DOHH2 (cell line): ENCODE measurements around the gene FSCN2.

Experiments
- H3F3A ChIP-seq: fragments of 200-600 bp; sonication (generic), shearing (Covaris generic); 2 replicates; pipeline ENCODE4 v1.6.0; 2016; ENCODE audit warnings: antibody characterized with exemption, mild to moderate bottlenecking; ENCODE audit not compliant: control insufficient read depth, insufficient read depth
- H3K27ac ChIP-seq: fragments of 200-600 bp; sonication (generic); 2 replicates; pipeline ENCODE4 v1.5.1; 2014; ENCODE audit warnings: low read depth, mild to moderate bottlenecking, low read length, moderate library complexity
- H3K27me3 ChIP-seq: fragments of 200-600 bp; sonication (generic); 2 replicates; pipeline ENCODE4 v1.6.1; 2014; ENCODE audit warnings: mild to moderate bottlenecking, low read length, mixed read lengths; ENCODE audit not compliant: control insufficient read depth
- H3K36me3 ChIP-seq: fragments of 200-600 bp; sonication (generic); 2 replicates; pipeline ENCODE4 v1.6.1; 2014; ENCODE audit warnings: mild to moderate bottlenecking, low read length, moderate library complexity, mixed read lengths; ENCODE audit not compliant: control insufficient read depth
- H3K4me1 ChIP-seq: fragments of 200-600 bp; sonication (generic); 2 replicates; pipeline ENCODE4 v1.6.1; 2014; ENCODE audit warnings: mild to moderate bottlenecking, low read length, mixed read lengths; ENCODE audit not compliant: control insufficient read depth
- H3K4me2 ChIP-seq: fragments of 200-600 bp; sonication (generic); 2 replicates; pipeline ENCODE4 v1.6.0; 2014; ENCODE audit warnings: mild to moderate bottlenecking, low read length, moderate library complexity
- H3K4me3 ChIP-seq: fragments of 200-600 bp; sonication (generic); 2 replicates; pipeline ENCODE4 v1.5.1; 2014; ENCODE audit warnings: mild to moderate bottlenecking, low read length, mixed read lengths
- H3K79me2 ChIP-seq: fragments of 200-600 bp; sonication (generic); 2 replicates; pipeline ENCODE4 v1.6.1; 2014; ENCODE audit warnings: mild to moderate bottlenecking, low read length, mixed read lengths; ENCODE audit not compliant: control insufficient read depth
- H3K9me2 ChIP-seq: fragments of 200-600 bp; sonication (generic); replicated peaks from 2 replicates; pipeline ENCODE4 v1.6.1; 2014; ENCODE audit warnings: mild to moderate bottlenecking, low read length, mixed read lengths; ENCODE audit not compliant: control insufficient read depth
- H3K9me3 ChIP-seq: fragments of 200-600 bp; sonication (generic); 2 replicates; pipeline ENCODE4 v1.6.1; 2014; ENCODE audit warnings: antibody characterized with exemption, low read length, mixed read lengths; ENCODE audit not compliant: control insufficient read depth, insufficient read depth
- H4K20me1 ChIP-seq: fragments of 200-600 bp; sonication (generic); 2 replicates; pipeline ENCODE4 v1.6.0; 2014; ENCODE audit warnings: low read depth, mild to moderate bottlenecking, antibody characterized with exemption, low read length, moderate library complexity; ENCODE audit not compliant: control insufficient read depth, insufficient read depth
- CTCF ChIP-seq: fragments of 200-600 bp; sonication (generic); IDR thresholded peaks from one replicate; pipeline ENCODE4 v1.5.1; 2014; ENCODE audit warnings: antibody characterized with exemption, mild to moderate bottlenecking, low read depth, low read length; ENCODE audit not compliant: poor library complexity, severe bottlenecking
- EZH2phosphoT487 ChIP-seq: fragments of 200-600 bp; sonication (generic); IDR thresholded peaks from 2 replicates; pipeline ENCODE4 v1.6.1; 2017; ENCODE audit warnings: borderline replicate concordance, mild to moderate bottlenecking, antibody characterized with exemption, low read length, moderate library complexity, mixed read lengths

FSCN2 gene

DNA sequence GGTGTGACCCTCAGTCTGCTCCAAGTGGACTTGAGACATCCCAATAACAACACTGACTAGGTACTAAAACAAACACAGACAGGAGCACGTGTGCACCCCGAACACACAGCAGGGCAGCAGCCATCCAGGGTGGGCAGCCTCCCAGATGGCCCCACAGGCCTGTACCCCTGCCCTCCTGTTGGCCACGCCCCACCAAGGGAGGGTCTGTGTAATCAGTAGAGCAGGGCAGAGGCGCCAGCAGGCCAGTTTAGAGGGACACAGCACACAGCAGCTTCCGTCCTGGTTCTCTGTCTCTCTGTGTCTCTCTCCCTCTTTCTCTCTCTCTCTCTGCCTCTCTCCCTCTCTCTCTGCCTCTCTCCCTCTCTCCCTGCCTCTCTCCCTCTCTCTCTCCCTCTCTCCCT lies 37.0 kb upstream of the FSCN2 start:
- Histone ChIP-seq H3K27ac (no peak overlapping the region), H3K9me2 (no peaks in the 10 kb centered on the region), H3K27me3 (peaks cover 22% of the 10 kb centered on the region), H3K36me3 (no peaks in the 10 kb centered on the region), H3K79me2 (no peaks in the 10 kb centered on the region), H3K4me2 (no peak overlapping the region), H3F3A (no peaks in the 10 kb centered on the region), H3K4me1 (peaks cover 12% of the 10 kb centered on the region), H3K4me3 (no peak overlapping the region), H3K9me3 (no peaks in the 10 kb centered on the region), H4K20me1 (no peaks in the 10 kb centered on the region)
- TF ChIP-seq EZH2phosphoT487 (no peak), CTCF (no peak)

DNA sequence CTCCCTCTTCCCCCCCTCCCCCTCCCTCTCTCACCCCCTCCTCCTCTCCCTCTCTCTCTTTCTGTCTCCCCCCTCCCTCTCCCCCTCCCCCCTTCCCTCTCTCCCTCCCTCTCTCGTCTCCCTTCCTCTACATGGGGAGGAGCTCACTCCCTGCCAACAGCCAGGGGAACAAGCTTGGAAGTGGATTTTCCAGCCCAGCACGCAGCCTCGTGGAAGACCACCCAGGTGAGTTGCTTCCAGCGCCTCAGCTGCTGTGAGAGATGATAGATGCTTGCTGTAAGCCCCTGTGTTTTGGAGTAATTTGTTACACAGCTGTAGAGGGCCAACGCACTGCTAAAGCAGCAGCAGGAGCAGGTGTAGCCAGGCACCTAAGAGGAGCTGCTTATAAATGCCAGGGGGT lies 36.4 kb upstream of the FSCN2 start:
- no peak overlapping the region for H3K4me3 ChIP-seq
- no peaks in the 10 kb centered on the region for H3K9me2 ChIP-seq
- H4K20me1 ChIP-seq: no peaks in the 10 kb centered on the region
- H3K27ac ChIP-seq: no peak overlapping the region
- no peaks in the 10 kb centered on the region for H3K9me3 ChIP-seq
- H3K4me1 ChIP-seq: peaks cover 9% of the 10 kb centered on the region
- H3K4me2 ChIP-seq: no peak overlapping the region
- H3K79me2 ChIP-seq: no peaks in the 10 kb centered on the region
- peaks cover 22% of the 10 kb centered on the region for H3K27me3 ChIP-seq
- no peak for TF ChIP-seq CTCF
- TF ChIP-seq EZH2phosphoT487: no peak
- no peaks in the 10 kb centered on the region for H3K36me3 ChIP-seq
- H3F3A ChIP-seq: no peaks in the 10 kb centered on the region

GRCh38 chr17:81492202-81492601 lies 36.0 kb upstream of the FSCN2 start:
- H3K9me2 ChIP-seq: no peaks in the 10 kb centered on the region
- TF ChIP-seq EZH2phosphoT487 (no peak), CTCF (no peak)
- no peaks in the 10 kb centered on the region for H3K36me3 ChIP-seq
- no peak overlapping the region for H3K27ac ChIP-seq
- H3K4me1 ChIP-seq: peaks cover 9% of the 10 kb centered on the region
- no peaks in the 10 kb centered on the region for H3K9me3 ChIP-seq
- H3K79me2 ChIP-seq: no peaks in the 10 kb centered on the region
- H3K4me2 ChIP-seq: no peak overlapping the region
- H4K20me1 ChIP-seq: no peaks in the 10 kb centered on the region
- H3F3A ChIP-seq: no peaks in the 10 kb centered on the region
- H3K4me3 ChIP-seq: no peak overlapping the region
- H3K27me3 ChIP-seq: peaks cover 22% of the 10 kb centered on the region

DNA sequence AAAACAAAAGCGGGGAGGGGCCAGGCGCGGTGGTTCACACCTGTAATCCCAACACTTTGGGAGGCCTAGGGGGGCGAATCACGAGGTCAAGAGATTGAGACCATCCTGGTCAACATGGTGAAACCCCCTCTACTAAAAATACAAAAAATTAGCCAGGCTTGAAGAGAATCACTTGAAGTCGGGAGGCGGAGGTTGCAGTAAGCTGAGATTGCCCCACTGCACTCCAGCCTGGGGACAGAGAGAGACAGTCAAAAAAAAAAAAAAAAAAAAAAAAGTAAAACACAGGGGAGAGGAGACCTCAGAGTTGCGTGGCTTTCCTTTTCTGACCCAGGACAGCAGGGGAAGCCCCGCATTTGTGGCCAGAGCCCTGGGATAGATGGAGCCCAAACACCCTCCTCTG lies 35.5 kb upstream of the FSCN2 start:
- H3K4me3 ChIP-seq: no peak overlapping the region
- H3K4me1 ChIP-seq: peaks cover 9% of the 10 kb centered on the region
- H3K36me3 ChIP-seq: no peaks in the 10 kb centered on the region
- no peaks in the 10 kb centered on the region for H3F3A ChIP-seq
- H3K27me3 ChIP-seq: peaks cover 22% of the 10 kb centered on the region
- no peaks in the 10 kb centered on the region for H3K9me3 ChIP-seq
- H4K20me1 ChIP-seq: no peaks in the 10 kb centered on the region
- TF ChIP-seq EZH2phosphoT487 (no peak), CTCF (no peak)
- no peaks in the 10 kb centered on the region for H3K79me2 ChIP-seq
- H3K9me2 ChIP-seq: no peaks in the 10 kb centered on the region
- H3K4me2 ChIP-seq: no peak overlapping the region
- H3K27ac ChIP-seq: no peak overlapping the region
